PFSK-1 (cell line): Measurements from ENCODE around the gene FEM1C.

Experiments used
- POLR2AphosphoS5 ChIP-seq: IDR thresholded peaks from 2 replicates; pipeline ENCODE4 v1.6.1; 2012; ENCODE audit warnings: low read depth, mild to moderate bottlenecking, control low read depth, low read length, moderate library complexity
- SIN3A ChIP-seq: IDR thresholded peaks from 2 replicates; pipeline ENCODE4 v1.6.1; 2012; ENCODE audit warnings: mild to moderate bottlenecking, low read length, moderate library complexity, borderline replicate concordance; ENCODE audit not compliant: insufficient read depth
- TAF1 ChIP-seq: IDR thresholded peaks from 2 replicates; pipeline ENCODE4 v1.6.1; 2012; ENCODE audit warnings: low read length, control low read depth, borderline replicate concordance; ENCODE audit not compliant: insufficient read depth
- TF ChIP-seq, protein P1 (sequence below), 2 experiments: IDR thresholded peaks; 2 replicates each; pipeline versions ENCODE4 v1.6.1 to v1.8.0; 2011 to 2012; ENCODE audit warnings: low read depth in 2 of 2, low read length in 2 of 2, control low read depth in 1 of 2, inconsistent platforms in 1 of 2, mild to moderate bottlenecking in 1 of 2, moderate library complexity in 1 of 2; ENCODE audit not compliant: insufficient read depth in 1 of 2

DNA sequence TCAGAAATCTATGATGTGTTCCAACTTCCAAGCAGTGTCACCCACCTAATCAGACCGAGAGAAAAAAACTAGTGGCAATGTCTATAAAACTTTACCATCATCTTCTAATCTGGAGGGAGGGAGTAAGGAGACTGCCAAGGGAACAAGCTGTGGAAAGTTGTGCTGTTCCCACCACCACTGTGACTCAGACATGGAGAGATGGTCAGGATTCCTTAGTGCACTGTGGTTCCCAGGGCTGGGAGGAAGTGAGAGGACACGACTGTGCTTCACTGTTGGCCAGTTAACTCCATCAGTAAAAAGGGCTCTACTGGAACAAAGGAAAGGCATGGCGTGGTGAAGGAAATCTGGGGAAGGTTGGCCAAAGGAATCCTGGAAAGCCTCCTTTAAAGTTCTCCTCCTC is 38.9 kb upstream of the FEM1C start:
- TF ChIP-seq POLR2AphosphoS5 (no peak), TAF1 (no peak), SIN3A (no peak)
- TF ChIP-seq, protein P1, sequence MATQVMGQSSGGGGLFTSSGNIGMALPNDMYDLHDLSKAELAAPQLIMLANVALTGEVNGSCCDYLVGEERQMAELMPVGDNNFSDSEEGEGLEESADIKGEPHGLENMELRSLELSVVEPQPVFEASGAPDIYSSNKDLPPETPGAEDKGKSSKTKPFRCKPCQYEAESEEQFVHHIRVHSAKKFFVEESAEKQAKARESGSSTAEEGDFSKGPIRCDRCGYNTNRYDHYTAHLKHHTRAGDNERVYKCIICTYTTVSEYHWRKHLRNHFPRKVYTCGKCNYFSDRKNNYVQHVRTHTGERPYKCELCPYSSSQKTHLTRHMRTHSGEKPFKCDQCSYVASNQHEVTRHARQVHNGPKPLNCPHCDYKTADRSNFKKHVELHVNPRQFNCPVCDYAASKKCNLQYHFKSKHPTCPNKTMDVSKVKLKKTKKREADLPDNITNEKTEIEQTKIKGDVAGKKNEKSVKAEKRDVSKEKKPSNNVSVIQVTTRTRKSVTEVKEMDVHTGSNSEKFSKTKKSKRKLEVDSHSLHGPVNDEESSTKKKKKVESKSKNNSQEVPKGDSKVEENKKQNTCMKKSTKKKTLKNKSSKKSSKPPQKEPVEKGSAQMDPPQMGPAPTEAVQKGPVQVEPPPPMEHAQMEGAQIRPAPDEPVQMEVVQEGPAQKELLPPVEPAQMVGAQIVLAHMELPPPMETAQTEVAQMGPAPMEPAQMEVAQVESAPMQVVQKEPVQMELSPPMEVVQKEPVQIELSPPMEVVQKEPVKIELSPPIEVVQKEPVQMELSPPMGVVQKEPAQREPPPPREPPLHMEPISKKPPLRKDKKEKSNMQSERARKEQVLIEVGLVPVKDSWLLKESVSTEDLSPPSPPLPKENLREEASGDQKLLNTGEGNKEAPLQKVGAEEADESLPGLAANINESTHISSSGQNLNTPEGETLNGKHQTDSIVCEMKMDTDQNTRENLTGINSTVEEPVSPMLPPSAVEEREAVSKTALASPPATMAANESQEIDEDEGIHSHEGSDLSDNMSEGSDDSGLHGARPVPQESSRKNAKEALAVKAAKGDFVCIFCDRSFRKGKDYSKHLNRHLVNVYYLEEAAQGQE (IDR thresholded peaks at IDR 0.05; ENCODE audit: insufficient read depth in 1 of 2, low read depth in 2 of 2, low read length in 2 of 2) = no peak
